ENCODE data around the gene ERN1.
"Not testable (repeated sequence)": the region's sequence is repeated elsewhere in the genome, so short reads cannot be mapped to it uniquely, and the experiment has no call there.

Gene ERN1

GRCh38 chr17:64036198-64036922, 93.6 kb downstream of the ERN1 start:
- DNase-seq (ENCODE audit: low read depth in 4 of 4, low spot score in 1 of 4), result no peak

- no peak for DNase-seq (ENCODE audit: low read depth in 4 of 4, low spot score in 1 of 4)
Observed at GRCh38 chr17:64032081-64032480, 97.9 kb downstream of the ERN1 start.

GRCh38 chr17:64028874-64029464, 101.0 kb downstream of the ERN1 start:
- DNase-seq (ENCODE audit: low read depth in 4 of 4, low spot score in 1 of 4), result peak; percentile 44 to 59 (median 49)

GRCh38 chr17:64025732-64026294, 104.1 kb downstream of the ERN1 start:
- DNase-seq (ENCODE audit: low read depth in 4 of 4, low spot score in 1 of 4), result peak; percentile 66 to 83 (median 76)

- peak in 1 of 4 experiments; percentile 26 for DNase-seq (ENCODE audit: low read depth in 4 of 4, low spot score in 1 of 4)
Observed at GRCh38 chr17:64024781-64025731, 104.9 kb downstream of the ERN1 start.

- no peak for DNase-seq (ENCODE audit: low read depth in 4 of 4, low spot score in 1 of 4)
Observed at GRCh38 chr17:64024215-64024654, 105.7 kb downstream of the ERN1 start.

- no peak for DNase-seq (ENCODE audit: low read depth in 4 of 4, low spot score in 1 of 4)
Observed at GRCh38 chr17:64022611-64023063, 107.3 kb downstream of the ERN1 start.

- peak; percentile 61 to 78 (median 66) for DNase-seq (ENCODE audit: low read depth in 4 of 4, low spot score in 1 of 4)
Observed at GRCh38 chr17:64020056-64020766, 109.7 kb downstream of the ERN1 start, which contains the start of gene ICAM2. Gene ICAM2, minus strand, starts transcription at chr17:64020633. Its CDS starts 13,942 bp downstream, at chr17:64006691.

- not testable (repeated sequence) for DNase-seq (ENCODE audit: low read depth in 4 of 4, low spot score in 1 of 4)
Observed at GRCh38 chr17:64019551-64019961, 110.4 kb downstream of the ERN1 start.

- DNase-seq (ENCODE audit: low read depth in 4 of 4, low spot score in 1 of 4), result no peak
Observed at GRCh38 chr17:64017381-64017980, 112.5 kb downstream of the ERN1 start.

- no peak for DNase-seq (ENCODE audit: low read depth in 4 of 4, low spot score in 1 of 4)
Observed at GRCh38 chr17:64016974-64017373, 113.0 kb downstream of the ERN1 start.

- no peak for DNase-seq (ENCODE audit: low read depth in 4 of 4, low spot score in 1 of 4)
Observed at GRCh38 chr17:64016231-64016784, 113.6 kb downstream of the ERN1 start.

- DNase-seq (ENCODE audit: low read depth in 4 of 4, low spot score in 1 of 4), result no peak
Observed at GRCh38 chr17:64015447-64015846, 114.5 kb downstream of the ERN1 start.

- no peak for DNase-seq (ENCODE audit: low read depth in 4 of 4, low spot score in 1 of 4)
Observed at GRCh38 chr17:64009571-64010402, 120.2 kb downstream of the ERN1 start.

- no peak for DNase-seq (ENCODE audit: low read depth in 4 of 4, low spot score in 1 of 4)
Observed at GRCh38 chr17:64008830-64009229, 121.1 kb downstream of the ERN1 start.

- no peak for DNase-seq (ENCODE audit: low read depth in 4 of 4, low spot score in 1 of 4)
Observed at GRCh38 chr17:64008346-64008745, 121.6 kb downstream of the ERN1 start.

GRCh38 chr17:64007838-64008282, 122.1 kb downstream of the ERN1 start:
- DNase-seq (ENCODE audit: low read depth in 4 of 4, low spot score in 1 of 4), result no peak

- not testable (repeated sequence) for DNase-seq (ENCODE audit: low read depth in 4 of 4, low spot score in 1 of 4)
Observed at GRCh38 chr17:64007089-64007837, 122.7 kb downstream of the ERN1 start.
